NCI-H446 (cell line): ENCODE measurements around the gene DRAM2.

Experiments used
- DNase-seq, 2 experiments: peaks; one replicate each; lab custom pipeline; 2025; lab: John Stamatoyannopoulos, UW

DRAM2 gene

GRCh38 chr1:111139956-111140679, at the start of gene DRAM2, which contains the start of gene CEPT1:
DRAM2 (minus strand) TSS chr1:111140093; CDS start chr1:111131554, 8,539 bp downstream.
CEPT1 (plus strand) TSS chr1:111140223; CDS start chr1:111147715, 7,492 bp downstream.
- DNase-seq: peak; percentile 87 to 96

GRCh38 chr1:111184663-111185062, 44.8 kb upstream of the DRAM2 start:
- DNase-seq: no peak

- no peak for DNase-seq
Observed at GRCh38 chr1:111183308-111184069, 43.6 kb upstream of the DRAM2 start.

DNA sequence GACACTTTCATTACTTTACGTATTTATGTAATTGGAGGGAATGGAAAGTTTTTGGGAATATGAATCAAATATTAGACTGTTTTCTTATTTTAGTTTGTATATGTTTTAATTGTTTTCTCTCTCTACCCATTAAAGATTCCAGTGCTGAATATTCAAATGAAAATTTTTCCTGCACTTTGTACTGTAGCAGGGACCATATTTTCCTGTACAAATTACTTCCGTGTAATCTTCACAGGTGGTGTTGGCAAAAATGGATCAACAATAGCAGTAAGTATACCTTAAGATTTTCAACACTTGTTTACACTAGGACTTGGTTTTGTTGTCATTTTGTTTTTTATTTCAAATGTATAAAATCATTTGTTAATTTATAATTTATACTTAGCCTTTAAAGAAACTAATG, 42.2 kb upstream of the DRAM2 start:
- no peak for DNase-seq

DNA sequence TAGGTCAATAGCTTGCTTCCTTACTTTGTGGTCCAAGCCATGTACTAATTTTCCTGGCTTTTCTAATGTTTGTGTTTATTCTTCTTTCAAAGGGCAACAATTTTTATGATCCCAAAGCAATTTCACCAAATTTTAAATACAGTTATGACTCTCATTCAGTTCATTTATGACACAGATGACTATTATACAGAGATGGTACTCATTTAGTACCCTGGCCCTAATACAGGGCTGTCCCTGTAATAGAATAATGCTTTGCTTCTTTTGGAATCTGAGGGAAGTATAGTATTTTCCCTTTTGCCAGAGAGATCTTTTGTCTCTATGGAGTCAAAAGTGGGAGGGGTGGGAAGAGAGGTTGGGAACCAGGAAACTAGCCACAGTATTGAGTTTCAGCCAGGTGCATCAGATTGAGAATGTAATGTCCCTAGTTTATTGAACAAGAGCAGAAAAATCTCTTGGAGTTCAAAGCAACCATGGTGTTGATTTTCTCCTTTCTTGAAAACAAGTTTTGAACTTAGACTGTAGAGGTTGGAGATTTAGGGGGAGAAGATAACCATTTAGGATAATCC, 40.2 kb upstream of the DRAM2 start:
- DNase-seq: no peak

DNA sequence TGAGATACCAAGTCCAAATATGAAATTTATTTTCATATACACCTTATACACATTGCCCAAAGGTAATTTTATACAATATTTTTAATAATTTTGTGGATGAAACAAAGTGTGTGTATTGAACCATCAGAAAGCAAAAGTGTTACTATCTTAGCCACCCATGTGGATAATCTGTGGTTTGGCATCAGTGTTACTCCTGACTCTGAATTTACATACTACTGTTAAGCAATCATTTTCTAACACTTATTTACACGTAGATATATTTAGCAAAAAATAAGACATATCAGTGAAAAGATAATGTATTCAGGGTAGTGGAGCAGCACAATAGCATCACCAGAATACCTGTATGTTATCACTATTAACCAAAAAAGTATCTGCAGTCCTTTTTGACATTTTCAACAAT, 36.8 kb upstream of the DRAM2 start:
- no peak for DNase-seq

DNA sequence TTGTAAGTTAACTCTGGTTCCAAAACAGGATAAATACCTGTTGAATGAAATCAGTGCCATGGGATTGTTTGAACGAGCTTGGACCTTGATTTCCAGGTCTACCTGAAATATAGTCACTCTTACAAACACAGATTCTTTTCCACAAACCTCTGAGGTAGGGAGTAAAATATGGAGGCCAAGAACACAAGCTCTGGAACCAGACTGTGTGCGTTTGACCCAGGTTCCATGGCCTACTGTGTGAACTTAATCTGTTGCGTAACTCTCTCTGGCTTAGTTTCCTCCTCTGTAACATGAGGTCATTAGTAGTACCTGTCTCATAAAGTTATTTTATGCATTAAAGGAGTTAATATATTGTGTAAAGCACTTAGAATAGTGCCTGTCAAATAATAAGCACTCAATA, 35.5 kb upstream of the DRAM2 start:
- no peak for DNase-seq

GRCh38 chr1:111174070-111174469, 34.2 kb upstream of the DRAM2 start:
- DNase-seq: no peak

GRCh38 chr1:111172463-111172862, 32.6 kb upstream of the DRAM2 start:
- no peak for DNase-seq

DNA sequence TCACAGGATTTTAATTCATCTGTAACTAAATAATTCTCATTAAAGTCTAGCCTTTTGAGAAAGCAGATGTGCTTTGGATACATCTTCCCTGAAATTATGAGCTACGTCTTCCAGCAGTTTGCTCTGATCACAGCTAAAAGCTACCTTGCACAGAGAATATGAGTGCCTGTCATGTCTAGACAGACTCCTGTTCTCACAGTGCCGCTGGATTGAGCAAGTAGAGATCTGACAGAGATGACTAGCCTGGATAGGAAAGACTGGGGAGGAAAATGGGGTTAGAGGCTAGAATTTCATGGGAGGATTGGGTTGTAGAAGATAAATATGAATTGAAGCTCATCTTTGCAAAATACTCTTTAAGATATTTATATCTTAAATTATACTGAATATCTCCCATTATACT, 24.3 kb upstream of the DRAM2 start:
- no peak for DNase-seq

DNA sequence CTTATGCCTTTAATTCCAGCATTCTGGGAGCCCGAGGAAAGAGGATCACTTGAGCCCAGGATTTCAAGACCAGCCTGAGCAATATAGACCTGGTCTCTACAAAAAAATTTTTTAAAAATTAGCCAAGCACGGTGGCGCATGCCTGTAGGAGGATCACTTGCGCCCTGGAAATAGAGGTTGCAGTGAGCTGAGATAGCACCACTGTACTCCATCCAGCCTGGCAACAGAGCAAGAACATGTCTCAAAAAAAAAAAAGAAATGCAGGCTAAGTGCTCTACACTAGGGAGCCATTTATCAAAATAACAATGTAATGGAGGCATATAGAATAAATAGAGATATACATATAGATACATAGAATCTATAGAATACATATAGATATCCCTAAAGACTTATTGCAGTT, 23.5 kb upstream of the DRAM2 start:
- no peak for DNase-seq

DNA sequence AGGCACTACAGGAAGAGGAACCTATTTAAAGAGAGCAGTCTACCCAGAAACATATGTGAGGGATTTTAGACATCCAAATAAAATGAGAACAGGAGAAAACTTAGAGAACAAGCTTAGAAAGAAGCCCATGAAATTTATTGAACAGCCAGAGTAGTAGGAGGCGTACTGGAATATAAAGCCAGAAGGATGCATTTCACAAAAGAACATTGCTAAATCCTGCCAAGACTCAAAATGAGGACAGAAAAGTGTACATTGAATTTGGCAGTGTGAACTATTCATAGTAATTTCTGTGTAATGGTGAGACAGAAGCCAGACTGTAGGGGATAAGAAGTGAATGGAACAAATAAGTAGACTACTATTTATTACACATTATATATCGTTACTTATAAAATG, 22.6 kb upstream of the DRAM2 start:
- DNase-seq: peak in 1 of 2 experiments; percentile 20

DNA sequence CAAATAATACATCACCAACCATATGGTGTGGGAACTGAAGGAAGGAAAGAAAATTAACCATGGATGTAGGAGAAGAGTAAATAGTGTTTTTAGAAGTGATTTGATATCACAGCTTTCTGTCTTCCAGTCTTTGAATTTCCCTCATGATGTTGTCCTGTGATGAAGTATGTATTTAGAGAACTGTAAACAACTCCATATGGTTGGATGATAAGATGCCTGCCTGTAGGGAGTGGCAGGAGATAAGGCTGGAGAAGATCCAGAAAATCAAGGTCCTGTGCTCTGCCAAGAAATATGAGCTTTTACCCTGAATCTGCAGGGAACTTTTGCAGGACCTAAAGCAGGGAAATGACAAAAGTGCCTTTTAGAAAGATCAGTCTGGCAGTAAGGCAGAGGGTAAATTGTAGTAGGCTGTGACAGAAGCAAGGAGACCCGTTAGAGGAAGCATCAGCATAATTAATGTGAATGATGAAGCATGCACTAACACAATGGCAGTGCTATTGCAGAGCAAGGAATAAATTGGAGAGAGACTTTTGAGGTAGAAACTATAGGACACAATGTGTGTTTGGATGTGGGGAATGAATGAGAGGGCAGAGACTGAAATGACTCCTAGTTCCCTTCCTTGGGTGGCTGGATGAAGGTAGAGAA, 22.1 kb upstream of the DRAM2 start:
- peak; percentile 6 to 37 for DNase-seq

DNA sequence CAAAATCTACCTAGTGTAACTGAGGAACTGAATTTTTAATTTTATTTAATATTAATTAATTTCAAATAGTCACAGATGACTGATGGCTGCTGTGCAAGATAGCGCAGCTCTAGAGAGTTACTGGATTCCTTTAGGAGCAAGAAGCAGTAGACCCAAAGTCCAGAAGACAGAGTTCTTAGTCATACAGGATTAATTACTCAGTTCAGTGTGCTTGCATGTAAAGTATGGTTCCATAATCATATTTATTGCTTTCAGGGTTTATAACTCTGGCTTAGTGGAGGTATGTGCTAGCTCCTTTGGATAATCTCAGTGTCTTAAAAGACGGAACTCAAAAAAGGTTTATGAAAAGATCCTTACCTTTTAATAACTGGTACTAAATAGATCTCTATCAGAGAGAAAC, 17.5 kb upstream of the DRAM2 start:
- no peak for DNase-seq

GRCh38 chr1:111154021-111154999, 14.4 kb upstream of the DRAM2 start:
- no peak for DNase-seq

- DNase-seq: no peak
Observed at GRCh38 chr1:111151838-111152237, 11.9 kb upstream of the DRAM2 start.

- DNase-seq: no peak
Observed at GRCh38 chr1:111148376-111148881, 8.5 kb upstream of the DRAM2 start.

DNA sequence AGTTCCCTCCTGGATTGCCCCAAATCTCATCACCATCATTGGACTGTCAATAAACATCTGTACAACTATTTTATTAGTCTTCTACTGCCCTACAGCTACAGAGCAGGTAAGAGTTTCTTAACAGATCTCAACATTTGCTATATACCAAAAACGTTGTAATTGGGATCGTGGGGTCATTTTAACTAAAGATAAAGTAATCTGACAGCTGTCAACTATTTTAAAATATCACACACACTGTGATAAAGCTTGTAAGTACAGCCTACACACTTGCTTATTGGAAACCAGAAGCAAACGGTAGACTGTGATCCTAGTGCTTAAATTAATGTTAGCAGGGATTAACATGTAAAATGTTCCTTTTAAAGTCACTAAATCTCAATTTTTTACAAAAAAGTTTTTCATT, 8.1 kb upstream of the DRAM2 start:
- DNase-seq: no peak

- no peak for DNase-seq
Observed at GRCh38 chr1:111145963-111146768, 6.3 kb upstream of the DRAM2 start.

GRCh38 chr1:111145542-111145941, 5.6 kb upstream of the DRAM2 start:
- no peak for DNase-seq
